ENCODE measurements around the gene AMPD3. TPM values are rescaled to one million over a fixed set of nuclear protein-coding genes. Genes with fewer than 3 reads are reported as not detected.
A peak's percentile ranks its signal among the peaks of the same experiment; 100 is the strongest.

The AMPD3 gene
- total RNA-seq, 1 experiment from 2014 or later = 5.9 TPM

- Mint-ChIP-seq H3K9me3 (no peaks in the 10 kb centered on the region), H3K27ac (no peak overlapping the region), H3K4me1 (peaks cover 2 to 9% of the 10 kb centered on the region in 2 experiments; a peak in 2 of 4 replicates), H3K4me3 (no peak overlapping the region), H3K36me3 (ENCODE audit: insufficient read depth in 1 of 3, low read depth in 3 of 3) (no peaks in the 10 kb centered on the region; a peak in 1 of 7 replicates), H3K27me3 (ENCODE audit: low read depth) (0 out of 2 replicates have a peak, but pooled peaks cover 1% of the 10 kb centered on the region)
- H3K9me3 ChIP-seq (ENCODE audit: control insufficient read depth, low read depth, low read length) = no peaks in the 10 kb centered on the region
- H2AFZ ChIP-seq (ENCODE audit: low read length) = peak overlapping the region; percentile 36
- H3K4me2 ChIP-seq (ENCODE audit: insufficient read depth, insufficient read length, low read length) = no peak overlapping the region
- H3K18ac ChIP-seq (ENCODE audit: insufficient read length, low read depth, low read length) = no peak overlapping the region
- H3T11ph ChIP-seq (ENCODE audit: low read length) = no peak overlapping the region
- no peaks in the 10 kb centered on the region for H3K27me3 ChIP-seq (ENCODE audit: insufficient read depth, low read length)
- no peak overlapping the region for H2AK5ac ChIP-seq (ENCODE audit: insufficient read length, low read length)
- H2BK12ac ChIP-seq (ENCODE audit: insufficient read length, low read depth, low read length) = no peak overlapping the region
- no CpG with 5 or more reads among the region's 10 CpGs for WGBS (ENCODE audit: extremely low coverage, insufficient read length, low lambda C conversion rate)
- H2BK20ac ChIP-seq (ENCODE audit: low read depth, low read length, poor library complexity, severe bottlenecking) = no peak overlapping the region
- no peak overlapping the region for H2BK5ac ChIP-seq (ENCODE audit: insufficient read length, low read length)
- H4K8ac ChIP-seq (replicated peaks; ENCODE audit: insufficient read length, low read depth, low read length) = no peak overlapping the region
- no peak overlapping the region for H2BK15ac ChIP-seq (ENCODE audit: low read depth, low read length)
- H3K79me2 ChIP-seq (ENCODE audit: insufficient read depth, low read length) = no peaks in the 10 kb centered on the region
- no peak overlapping the region for H2BK120ac ChIP-seq (ENCODE audit: low read depth, low read length, poor library complexity, severe bottlenecking)
- no peak overlapping the region for H4K5ac ChIP-seq (ENCODE audit: insufficient read length, low read depth, low read length)
- H4K20me1 ChIP-seq (ENCODE audit: control insufficient read depth, insufficient read depth, insufficient read length) = no peaks in the 10 kb centered on the region
- no peak overlapping the region for H3K56ac ChIP-seq (ENCODE audit: insufficient read length, low read depth, low read length)
- TF ChIP-seq CTCF (conservative IDR thresholded peaks at IDR 0.05) = no peak
- H3K4me1 ChIP-seq (ENCODE audit: insufficient read depth, low read length) = no peaks in the 10 kb centered on the region
- H3K79me1 ChIP-seq (ENCODE audit: insufficient read depth, low read depth, low read length, poor library complexity, severe bottlenecking) = no peaks in the 10 kb centered on the region
- no peak overlapping the region for H3K27ac ChIP-seq (ENCODE audit: insufficient read length, low read depth, low read length)
- H3K14ac ChIP-seq (ENCODE audit: insufficient read depth, low read length) = no peak overlapping the region
- no peaks in the 10 kb centered on the region for H3K23me2 ChIP-seq (ENCODE audit: insufficient read length, low read depth, low read length, poor library complexity, severe bottlenecking)
- no peak for DNase-seq
- no peak overlapping the region for H4K91ac ChIP-seq (ENCODE audit: insufficient read length, low read depth, low read length)
- no peak overlapping the region for H3K9ac ChIP-seq (ENCODE audit: extremely low read depth, insufficient read length, low read length)
- no peak overlapping the region for H3K23ac ChIP-seq (ENCODE audit: insufficient read length, low read depth, low read length)
- no peak overlapping the region for H3K4ac ChIP-seq (ENCODE audit: low read depth, low read length)
Observed at GRCh38 chr11:10414659-10415058, 40.4 kb upstream of the AMPD3 start.
